WTC11 (cell line): ENCODE results near the gene GSTA1.
"Not testable (repeated sequence)": the region's sequence is repeated elsewhere in the genome, so short reads cannot be mapped to it uniquely, and the experiment has no call there.

Source experiments
- FOXK1 ChIP-seq: sonication (generic); formaldehyde crosslinking; IDR thresholded peaks from 2 replicates; pipeline ENCODE4 v1.8.0; 2022; ENCODE audit warnings: mild to moderate bottlenecking, moderate library complexity, missing genetic modification reagents
- KAT7 ChIP-seq: sonication (generic); formaldehyde crosslinking; IDR thresholded peaks from 2 replicates; pipeline ENCODE4 v1.8.1; 2023; ENCODE audit warnings: missing genetic modification reagents, mild to moderate bottlenecking, borderline replicate concordance
- NFYB ChIP-seq: sonication (generic); formaldehyde crosslinking; conservative IDR thresholded peaks from 2 replicates; pipeline ENCODE4 v1.8.0; 2022; ENCODE audit warnings: low read depth, missing genetic modification reagents
- SMAD3 ChIP-seq: sonication (generic); formaldehyde crosslinking; IDR thresholded peaks from 2 replicates; pipeline ENCODE4 v1.8.0; 2022; ENCODE audit warnings: missing genetic modification reagents, mild to moderate bottlenecking, borderline replicate concordance
- TEAD1 ChIP-seq: sonication (generic); formaldehyde crosslinking; IDR thresholded peaks from 2 replicates; pipeline ENCODE4 v1.8.0; 2022; ENCODE audit warnings: mild to moderate bottlenecking, missing genetic modification reagents
- TEAD4 ChIP-seq: sonication (generic); formaldehyde crosslinking; IDR thresholded peaks from 2 replicates; pipeline ENCODE4 v1.8.0; 2022; ENCODE audit warnings: mild to moderate bottlenecking, missing genetic modification reagents
- ZBTB21 ChIP-seq: sonication (generic); formaldehyde crosslinking; IDR thresholded peaks from 2 replicates; pipeline ENCODE4 v1.8.1; 2023; ENCODE audit warnings: mild to moderate bottlenecking, missing genetic modification reagents, borderline replicate concordance
- TF ChIP-seq, protein P1 (sequence below): sonication (generic); formaldehyde crosslinking; IDR thresholded peaks from 2 replicates; pipeline ENCODE4 v1.8.1; 2022; ENCODE audit warnings: mild to moderate bottlenecking, missing genetic modification reagents, moderate library complexity, borderline replicate concordance
- TF ChIP-seq, protein P2 (sequence below): fragments of 200-600 bp; IDR thresholded peaks from 2 replicates; pipeline ENCODE4 v1.8.0; 2022; ENCODE audit warnings: antibody characterized with exemption
- TF ChIP-seq, protein P3 (sequence below): sonication (generic); formaldehyde crosslinking; IDR thresholded peaks from 2 replicates; pipeline ENCODE4 v1.8.1; 2023; ENCODE audit warnings: mild to moderate bottlenecking, missing genetic modification reagents
- TF ChIP-seq, protein P4 (sequence below): sonication (generic); formaldehyde crosslinking; IDR thresholded peaks from 2 replicates; pipeline ENCODE4 v1.8.1; 2023; ENCODE audit warnings: mild to moderate bottlenecking, missing genetic modification reagents, moderate library complexity
- TF ChIP-seq, protein P5 (sequence below): fragments of 250-450 bp; sonication (Bioruptor Pico); IDR thresholded peaks from 2 replicates; pipeline ENCODE4 v2.1.2; 2022; ENCODE audit warnings: mild to moderate bottlenecking, moderate library complexity

DNA sequence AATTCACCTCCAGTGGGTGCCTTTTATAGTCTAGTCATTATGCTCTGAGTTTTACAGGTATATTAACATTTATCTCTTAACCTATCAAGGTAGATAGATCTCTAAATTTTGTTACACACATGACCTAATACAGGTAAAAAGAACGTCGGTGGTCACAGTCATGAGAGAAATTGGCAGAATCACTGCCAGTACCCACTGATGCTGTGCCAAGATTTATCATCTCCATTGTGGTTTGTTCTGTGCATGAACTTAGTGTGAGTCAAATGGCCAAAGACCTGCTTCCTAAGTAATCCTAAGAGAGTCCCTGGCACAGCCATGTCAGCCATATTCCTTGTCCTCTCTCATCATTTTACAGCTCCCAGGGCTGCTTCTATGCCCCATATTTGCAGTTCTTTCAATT, 9.2 kb downstream of the GSTA1 start:
- TF ChIP-seq NFYB (CRISPR knock-in tag); KAT7 (CRISPR knock-in tag); SMAD3 (CRISPR knock-in tag); TEAD4; TEAD1; ZBTB21 (CRISPR knock-in tag); FOXK1 (CRISPR knock-in tag): not testable (repeated sequence)
- TF ChIP-seq, protein P1, sequence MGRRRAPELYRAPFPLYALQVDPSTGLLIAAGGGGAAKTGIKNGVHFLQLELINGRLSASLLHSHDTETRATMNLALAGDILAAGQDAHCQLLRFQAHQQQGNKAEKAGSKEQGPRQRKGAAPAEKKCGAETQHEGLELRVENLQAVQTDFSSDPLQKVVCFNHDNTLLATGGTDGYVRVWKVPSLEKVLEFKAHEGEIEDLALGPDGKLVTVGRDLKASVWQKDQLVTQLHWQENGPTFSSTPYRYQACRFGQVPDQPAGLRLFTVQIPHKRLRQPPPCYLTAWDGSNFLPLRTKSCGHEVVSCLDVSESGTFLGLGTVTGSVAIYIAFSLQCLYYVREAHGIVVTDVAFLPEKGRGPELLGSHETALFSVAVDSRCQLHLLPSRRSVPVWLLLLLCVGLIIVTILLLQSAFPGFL (CRISPR knock-in tag), result not testable (repeated sequence)
- TF ChIP-seq, protein P2, sequence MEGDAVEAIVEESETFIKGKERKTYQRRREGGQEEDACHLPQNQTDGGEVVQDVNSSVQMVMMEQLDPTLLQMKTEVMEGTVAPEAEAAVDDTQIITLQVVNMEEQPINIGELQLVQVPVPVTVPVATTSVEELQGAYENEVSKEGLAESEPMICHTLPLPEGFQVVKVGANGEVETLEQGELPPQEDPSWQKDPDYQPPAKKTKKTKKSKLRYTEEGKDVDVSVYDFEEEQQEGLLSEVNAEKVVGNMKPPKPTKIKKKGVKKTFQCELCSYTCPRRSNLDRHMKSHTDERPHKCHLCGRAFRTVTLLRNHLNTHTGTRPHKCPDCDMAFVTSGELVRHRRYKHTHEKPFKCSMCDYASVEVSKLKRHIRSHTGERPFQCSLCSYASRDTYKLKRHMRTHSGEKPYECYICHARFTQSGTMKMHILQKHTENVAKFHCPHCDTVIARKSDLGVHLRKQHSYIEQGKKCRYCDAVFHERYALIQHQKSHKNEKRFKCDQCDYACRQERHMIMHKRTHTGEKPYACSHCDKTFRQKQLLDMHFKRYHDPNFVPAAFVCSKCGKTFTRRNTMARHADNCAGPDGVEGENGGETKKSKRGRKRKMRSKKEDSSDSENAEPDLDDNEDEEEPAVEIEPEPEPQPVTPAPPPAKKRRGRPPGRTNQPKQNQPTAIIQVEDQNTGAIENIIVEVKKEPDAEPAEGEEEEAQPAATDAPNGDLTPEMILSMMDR, result not testable (repeated sequence)
- TF ChIP-seq, protein P3, sequence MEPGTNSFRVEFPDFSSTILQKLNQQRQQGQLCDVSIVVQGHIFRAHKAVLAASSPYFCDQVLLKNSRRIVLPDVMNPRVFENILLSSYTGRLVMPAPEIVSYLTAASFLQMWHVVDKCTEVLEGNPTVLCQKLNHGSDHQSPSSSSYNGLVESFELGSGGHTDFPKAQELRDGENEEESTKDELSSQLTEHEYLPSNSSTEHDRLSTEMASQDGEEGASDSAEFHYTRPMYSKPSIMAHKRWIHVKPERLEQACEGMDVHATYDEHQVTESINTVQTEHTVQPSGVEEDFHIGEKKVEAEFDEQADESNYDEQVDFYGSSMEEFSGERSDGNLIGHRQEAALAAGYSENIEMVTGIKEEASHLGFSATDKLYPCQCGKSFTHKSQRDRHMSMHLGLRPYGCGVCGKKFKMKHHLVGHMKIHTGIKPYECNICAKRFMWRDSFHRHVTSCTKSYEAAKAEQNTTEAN (CRISPR knock-in tag), result not testable (repeated sequence)
- TF ChIP-seq, protein P4, sequence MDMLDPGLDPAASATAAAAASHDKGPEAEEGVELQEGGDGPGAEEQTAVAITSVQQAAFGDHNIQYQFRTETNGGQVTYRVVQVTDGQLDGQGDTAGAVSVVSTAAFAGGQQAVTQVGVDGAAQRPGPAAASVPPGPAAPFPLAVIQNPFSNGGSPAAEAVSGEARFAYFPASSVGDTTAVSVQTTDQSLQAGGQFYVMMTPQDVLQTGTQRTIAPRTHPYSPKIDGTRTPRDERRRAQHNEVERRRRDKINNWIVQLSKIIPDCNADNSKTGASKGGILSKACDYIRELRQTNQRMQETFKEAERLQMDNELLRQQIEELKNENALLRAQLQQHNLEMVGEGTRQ, result not testable (repeated sequence)
- TF ChIP-seq, protein P5, sequence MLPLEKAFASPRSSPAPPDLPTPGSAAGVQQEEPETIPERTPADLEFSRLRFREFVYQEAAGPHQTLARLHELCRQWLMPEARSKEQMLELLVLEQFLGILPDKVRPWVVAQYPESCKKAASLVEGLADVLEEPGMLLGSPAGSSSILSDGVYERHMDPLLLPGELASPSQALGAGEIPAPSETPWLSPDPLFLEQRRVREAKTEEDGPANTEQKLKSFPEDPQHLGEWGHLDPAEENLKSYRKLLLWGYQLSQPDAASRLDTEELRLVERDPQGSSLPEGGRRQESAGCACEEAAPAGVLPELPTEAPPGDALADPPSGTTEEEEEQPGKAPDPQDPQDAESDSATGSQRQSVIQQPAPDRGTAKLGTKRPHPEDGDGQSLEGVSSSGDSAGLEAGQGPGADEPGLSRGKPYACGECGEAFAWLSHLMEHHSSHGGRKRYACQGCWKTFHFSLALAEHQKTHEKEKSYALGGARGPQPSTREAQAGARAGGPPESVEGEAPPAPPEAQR (CRISPR knock-in tag), result not testable (repeated sequence)
